VCaP (cell line): Measurements from ENCODE around the gene DENND6A.

Experiments used
- H3K27ac ChIP-seq: fragments of 450-650 bp; 2 replicates; pipeline ENCODE4 v1.5.1; 2017
- TF ChIP-seq, protein P1 (sequence below): fragments of 450-650 bp; conservative IDR thresholded peaks from 2 replicates; pipeline ENCODE4 v1.5.1; 2017; ENCODE audit warnings: mild to moderate bottlenecking, moderate library complexity

DENND6A gene

DNA sequence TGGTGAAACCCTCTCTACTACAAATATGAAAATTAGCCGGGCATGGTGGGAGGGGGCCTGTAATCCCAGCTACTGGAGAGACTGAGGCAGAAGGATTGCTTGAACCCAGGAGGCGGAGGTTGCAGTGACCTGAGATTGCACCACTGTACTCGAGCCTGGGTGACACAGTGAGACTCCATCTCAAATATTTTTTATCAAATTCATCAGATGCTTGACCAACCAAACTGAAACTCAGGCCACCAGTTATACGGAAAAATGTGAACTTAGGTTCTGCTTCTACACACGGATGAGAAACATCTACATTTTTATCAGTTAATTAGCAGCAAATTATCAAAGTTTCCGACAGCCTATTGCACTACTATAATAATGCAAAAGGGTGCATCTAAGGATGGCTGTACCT lies 100.6 kb downstream of the DENND6A start:
- TF ChIP-seq, protein P1, sequence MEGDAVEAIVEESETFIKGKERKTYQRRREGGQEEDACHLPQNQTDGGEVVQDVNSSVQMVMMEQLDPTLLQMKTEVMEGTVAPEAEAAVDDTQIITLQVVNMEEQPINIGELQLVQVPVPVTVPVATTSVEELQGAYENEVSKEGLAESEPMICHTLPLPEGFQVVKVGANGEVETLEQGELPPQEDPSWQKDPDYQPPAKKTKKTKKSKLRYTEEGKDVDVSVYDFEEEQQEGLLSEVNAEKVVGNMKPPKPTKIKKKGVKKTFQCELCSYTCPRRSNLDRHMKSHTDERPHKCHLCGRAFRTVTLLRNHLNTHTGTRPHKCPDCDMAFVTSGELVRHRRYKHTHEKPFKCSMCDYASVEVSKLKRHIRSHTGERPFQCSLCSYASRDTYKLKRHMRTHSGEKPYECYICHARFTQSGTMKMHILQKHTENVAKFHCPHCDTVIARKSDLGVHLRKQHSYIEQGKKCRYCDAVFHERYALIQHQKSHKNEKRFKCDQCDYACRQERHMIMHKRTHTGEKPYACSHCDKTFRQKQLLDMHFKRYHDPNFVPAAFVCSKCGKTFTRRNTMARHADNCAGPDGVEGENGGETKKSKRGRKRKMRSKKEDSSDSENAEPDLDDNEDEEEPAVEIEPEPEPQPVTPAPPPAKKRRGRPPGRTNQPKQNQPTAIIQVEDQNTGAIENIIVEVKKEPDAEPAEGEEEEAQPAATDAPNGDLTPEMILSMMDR, result no peak
- H3K27ac ChIP-seq, result no peak overlapping the region

DNA sequence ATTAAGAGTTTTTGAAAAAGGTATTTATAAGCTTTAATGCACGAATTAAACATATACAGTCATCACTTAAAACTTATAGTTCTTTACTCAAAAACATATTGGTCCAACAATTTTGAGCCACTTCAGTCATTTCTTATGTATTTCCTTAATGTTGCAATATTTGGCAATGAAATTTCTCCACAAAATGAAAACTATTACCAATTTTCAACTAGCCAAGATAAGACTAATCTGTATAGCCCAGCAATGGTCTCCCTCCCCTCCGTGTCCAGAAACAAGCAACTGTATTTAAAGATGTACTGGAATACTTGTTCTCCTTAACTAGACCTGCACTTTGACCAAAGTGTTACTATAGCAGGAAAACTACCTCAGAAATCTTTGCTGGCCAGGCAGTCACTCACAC lies 105.0 kb downstream of the DENND6A start:
- TF ChIP-seq, protein P1, result no peak
- H3K27ac ChIP-seq, result peak overlapping the region; percentile 80; the same call in 1 of the 2 replicates

DNA sequence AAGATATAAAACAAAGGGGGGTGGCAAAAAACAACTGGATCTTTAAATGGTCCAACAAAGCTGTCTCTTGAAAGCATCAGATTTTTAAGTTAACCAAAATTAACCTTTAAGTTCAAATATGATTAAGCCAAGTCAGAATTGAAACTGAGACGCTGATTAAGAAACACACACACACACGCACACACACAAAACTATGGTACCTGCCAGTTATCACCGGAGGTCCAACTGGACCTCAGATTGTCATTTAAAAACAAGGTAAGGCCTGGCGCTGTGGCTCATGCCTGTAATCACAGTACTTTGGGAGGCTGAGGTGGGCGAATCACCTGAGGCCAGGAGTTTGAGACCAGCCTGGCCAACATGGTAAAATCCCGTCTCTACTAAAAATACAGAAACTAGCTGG lies 106.1 kb downstream of the DENND6A start:
- H3K27ac ChIP-seq, result peak overlapping the region; percentile 80
- TF ChIP-seq, protein P1, result no peak

DNA sequence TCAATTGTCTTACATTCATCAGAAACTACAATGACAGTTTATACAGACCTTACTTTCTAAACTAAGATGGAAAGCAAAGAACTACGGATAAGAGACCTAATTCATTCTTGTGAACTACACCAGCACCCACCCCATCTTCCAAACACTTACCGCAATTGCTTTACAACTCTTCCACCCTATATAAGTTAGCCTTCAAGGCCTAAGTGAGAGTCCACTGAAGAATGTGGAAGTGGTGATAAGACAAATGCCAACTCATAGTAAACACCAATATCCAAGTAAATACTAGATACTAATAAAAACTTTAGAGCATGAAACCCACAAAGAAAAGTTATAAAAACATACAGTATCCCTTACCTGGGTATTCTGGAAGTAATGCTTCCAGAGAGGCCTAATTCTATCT lies 109.3 kb downstream of the DENND6A start:
- TF ChIP-seq, protein P1, result no peak
- H3K27ac ChIP-seq, result peak overlapping the region; percentile 80

DNA sequence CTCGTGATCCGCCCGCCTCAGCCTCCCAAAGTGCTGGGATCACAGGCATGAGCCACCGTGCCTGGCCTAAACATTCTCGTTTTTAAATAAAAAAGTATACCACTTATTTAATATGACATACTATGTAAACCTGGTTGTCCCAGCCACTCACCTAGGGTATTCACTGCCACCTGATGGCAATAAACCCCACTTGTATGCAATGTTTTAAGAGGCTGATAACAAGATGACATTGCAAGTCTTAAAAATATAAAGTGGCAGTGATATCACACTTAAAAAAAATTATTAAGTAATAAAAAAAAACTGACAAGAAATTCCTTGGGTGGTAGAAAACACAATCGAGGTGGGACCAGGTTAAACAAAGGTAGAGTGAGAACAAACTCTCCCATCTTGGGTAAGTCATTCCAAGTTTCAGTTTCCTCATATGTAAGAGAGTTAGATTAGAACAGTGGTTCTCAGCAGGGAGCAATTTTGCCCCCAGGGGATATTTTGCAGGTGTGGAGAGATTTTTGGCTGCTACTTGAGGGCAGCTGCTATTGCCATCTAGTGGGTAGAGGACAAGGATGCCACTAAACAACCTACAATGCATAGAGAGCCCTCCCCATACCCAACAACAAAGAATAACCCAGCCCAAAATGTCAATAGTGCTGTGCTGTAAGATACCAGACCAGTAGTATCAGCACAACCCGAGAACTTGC lies 110.3 kb downstream of the DENND6A start:
- peak overlapping the region; percentile 80 for H3K27ac ChIP-seq
- TF ChIP-seq, protein P1, result peak; percentile 76

DNA sequence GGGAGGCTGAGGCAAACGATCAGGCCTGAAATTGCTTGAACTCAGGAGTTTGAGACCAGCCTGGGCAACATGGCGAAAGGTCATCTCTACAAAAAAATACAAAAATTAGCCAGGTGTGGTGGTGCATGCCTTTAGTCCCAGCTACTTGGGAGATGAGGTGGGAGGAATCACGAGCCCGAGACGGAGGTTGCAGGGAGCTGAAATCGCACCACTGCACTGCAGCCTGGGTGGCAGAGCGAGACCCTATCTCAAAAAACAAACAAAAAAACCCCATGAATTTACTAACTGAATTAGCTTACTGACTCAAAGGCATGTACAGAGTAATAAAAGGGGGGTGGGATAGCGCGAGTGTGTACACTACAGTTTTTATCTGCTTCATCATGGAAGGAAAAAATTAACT lies 115.1 kb downstream of the DENND6A start:
- H3K27ac ChIP-seq, result peak overlapping the region; percentile 11

DNA sequence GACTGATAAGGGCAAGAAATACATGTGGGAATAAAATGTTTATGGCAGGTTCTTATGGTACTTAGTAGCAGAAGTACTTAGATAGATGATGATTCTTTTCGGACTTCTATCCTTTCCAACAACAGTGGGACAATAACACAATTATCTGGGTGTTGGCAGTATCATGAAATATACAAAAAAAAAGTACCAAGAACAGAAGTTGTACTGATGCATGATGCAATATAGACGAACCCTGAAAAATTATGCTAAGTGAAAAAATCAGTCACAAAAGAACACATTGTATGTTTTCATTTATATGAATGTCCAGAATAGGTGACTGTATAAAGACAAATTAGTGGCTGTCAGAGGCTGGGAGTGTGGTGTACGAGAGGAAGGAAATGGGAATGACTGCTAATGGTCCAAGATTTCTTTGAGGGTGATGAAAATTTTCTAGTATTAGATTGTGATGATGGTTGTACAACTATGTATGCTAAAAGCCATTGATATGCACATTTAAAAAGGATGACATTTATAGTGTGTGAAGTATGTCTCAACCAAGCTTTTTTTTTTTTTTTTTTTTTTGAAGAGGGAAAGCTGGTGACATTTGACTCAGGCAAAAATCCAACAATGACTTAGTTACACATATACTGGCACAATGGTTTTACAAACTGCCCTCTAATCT lies 116.8 kb downstream of the DENND6A start:
- H3K27ac ChIP-seq, result no peak overlapping the region

More for the DNA sequence above, 115.1 kb downstream of the DENND6A start:
- TF ChIP-seq, protein P1, result no peak

More for the DNA sequence above, 116.8 kb downstream of the DENND6A start:
- TF ChIP-seq, protein P1, result no peak
